HepG2 (cell line): Measurements from ENCODE around the gene ZNF292.

Experiments
- CBX2 ChIP-seq, 2 experiments: fragments of 200-600 bp in 1 of 2; sonication (generic); formaldehyde crosslinking in 1 of 2; IDR thresholded peaks; 2 replicates each; pipeline versions ENCODE4 v1.7.0 to v1.8.1; 2018 to 2022; ENCODE audit warnings: low read depth in 2 of 2, low read length in 1 of 2, mild to moderate bottlenecking in 1 of 2, missing genetic modification reagents in 1 of 2
- MAFG ChIP-seq: sonication (generic); formaldehyde crosslinking; IDR thresholded peaks from 2 replicates; pipeline ENCODE4 v1.5.1; 2020; ENCODE audit warnings: mild to moderate bottlenecking, missing genetic modification reagents
- NR2F6 ChIP-seq, 2 experiments: IDR thresholded peaks; 2 replicates each; pipeline ENCODE4 v1.6.1; 2016; ENCODE audit warnings: antibody characterized with exemption in 1 of 2, mild to moderate bottlenecking in 1 of 2
- POLR2A ChIP-seq, 2 experiments: IDR thresholded peaks; 2 replicates each; pipeline ENCODE4 v1.6.1; 2011; ENCODE audit warnings: low read depth in 2 of 2, low read length in 2 of 2, mild to moderate bottlenecking in 1 of 2, moderate library complexity in 1 of 2; ENCODE audit not compliant: insufficient read depth in 1 of 2
- ZFYVE20 ChIP-seq: sonication (generic); formaldehyde crosslinking; IDR thresholded peaks from 2 replicates; pipeline ENCODE4 v1.8.0; 2023; ENCODE audit warnings: low read depth, mild to moderate bottlenecking, moderate library complexity, missing genetic modification reagents, borderline replicate concordance

DNA sequence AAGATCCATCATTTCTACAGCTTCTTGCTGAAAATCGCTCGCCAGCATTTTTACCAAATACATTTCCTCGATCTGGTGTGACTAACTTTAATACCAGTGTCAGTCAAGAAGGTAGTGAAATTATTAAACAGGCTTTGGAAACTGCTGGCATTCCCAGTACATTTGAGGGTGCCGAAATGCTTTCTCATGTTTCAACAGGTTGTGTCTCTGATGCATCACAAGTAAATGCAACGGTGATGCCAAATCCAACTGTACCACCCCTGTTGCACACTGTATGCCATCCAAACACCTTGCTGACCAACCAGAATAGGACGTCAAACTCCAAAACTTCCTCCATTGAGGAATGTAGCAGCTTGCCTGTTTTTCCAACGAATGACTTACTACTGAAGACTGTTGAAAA lies 102.6 kb downstream of the ZNF292 start:
- TF ChIP-seq MAFG (CRISPR knock-in tag) (no peak), ZFYVE20 (CRISPR knock-in tag) (no peak), POLR2A (IDR thresholded peaks at IDR 0.05; ENCODE audit: insufficient read depth in 1 of 2, low read depth in 2 of 2, low read length in 2 of 2) (no peak), NR2F6 (IDR thresholded peaks at IDR 0.05) (no peak), NR2F6 (CRISPR knock-in tag; IDR thresholded peaks at IDR 0.05) (no peak), CBX2 (IDR thresholded peaks at IDR 0.05; ENCODE audit: low read depth, low read length) (no peak), CBX2 (CRISPR knock-in tag; IDR thresholded peaks at IDR 0.05; ENCODE audit: low read depth) (no peak)
